Measurements from ENCODE around the gene BPGM. TPM values are rescaled to one million over a fixed set of nuclear protein-coding genes. Genes with fewer than 3 reads are reported as not detected.

BPGM gene
- total RNA-seq, 1 experiment from 2014 or later = 10.0 TPM

DNA sequence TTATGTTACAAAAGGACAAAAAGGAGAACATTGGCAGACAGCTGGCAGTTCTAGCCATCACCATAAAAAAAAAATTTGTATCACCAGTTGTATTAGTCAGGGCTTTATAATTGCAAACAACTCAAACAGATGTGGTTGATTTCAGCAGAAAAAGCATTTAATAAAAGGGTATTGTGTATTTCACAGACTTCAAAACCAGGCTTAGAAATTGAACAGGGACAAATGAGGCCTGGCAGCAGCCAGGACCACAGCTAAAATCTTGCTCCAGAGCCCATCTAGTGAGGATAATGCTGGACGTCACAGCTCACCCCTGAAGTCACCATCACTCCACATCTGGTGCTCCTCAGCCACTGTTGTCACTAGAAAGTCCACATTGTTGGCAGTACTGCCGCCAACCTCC lies 79.9 kb downstream of the BPGM start:
- H3K9me3 ChIP-seq (ENCODE audit: control insufficient read depth in 1 of 2, insufficient read depth in 1 of 2, low read depth in 1 of 2, low read length in 2 of 2) = no peaks in the 10 kb centered on the region
- H3K36me3 ChIP-seq (ENCODE audit: control insufficient read depth in 1 of 2, insufficient read depth in 2 of 2, low read length in 2 of 2) = no peaks in the 10 kb centered on the region
- no peaks in the 10 kb centered on the region for H4K20me1 ChIP-seq (ENCODE audit: insufficient read depth)
- RAD21 ChIA-PET (ENCODE audit: low non-redundant PET in 1 of 2, low total read pairs in 2 of 2, uncharacterized antibody in 2 of 2, unreplicated experiment in 2 of 2) = no interaction called here
- intact Hi-C loops (cut with micrococcal nuclease) = no loop called here
- H3K4me3 ChIP-seq (replicated peaks in 1 of 2; ENCODE audit: low read depth in 1 of 2, low read length in 2 of 2) = no peak overlapping the region
- H3K4me1 ChIP-seq (ENCODE audit: control insufficient read depth in 1 of 2, insufficient read depth in 2 of 2, low read length in 2 of 2) = no peaks in the 10 kb centered on the region
- no peaks in the 10 kb centered on the region for H3K27me3 ChIP-seq (ENCODE audit: insufficient read depth, low read length)
- CTCF ChIA-PET = interaction anchor here (1.8 kb wide), 1 partner anchor 25 kb away, joined by 5 read pairs; no protein-coding TSS in a partner anchor
- no peak overlapping the region for H3K27ac ChIP-seq (ENCODE audit: low read depth, low read length)
- ATAC-seq = no peak
- no peak overlapping the region for H3K9ac ChIP-seq (ENCODE audit: low read length)
- no peak for TF ChIP-seq SIN3A (IDR thresholded peaks at IDR 0.05; ENCODE audit: low read depth)
- no peak for TF ChIP-seq EGR1 (IDR thresholded peaks at IDR 0.05; ENCODE audit: low read depth)
- TF ChIP-seq, protein P1, sequence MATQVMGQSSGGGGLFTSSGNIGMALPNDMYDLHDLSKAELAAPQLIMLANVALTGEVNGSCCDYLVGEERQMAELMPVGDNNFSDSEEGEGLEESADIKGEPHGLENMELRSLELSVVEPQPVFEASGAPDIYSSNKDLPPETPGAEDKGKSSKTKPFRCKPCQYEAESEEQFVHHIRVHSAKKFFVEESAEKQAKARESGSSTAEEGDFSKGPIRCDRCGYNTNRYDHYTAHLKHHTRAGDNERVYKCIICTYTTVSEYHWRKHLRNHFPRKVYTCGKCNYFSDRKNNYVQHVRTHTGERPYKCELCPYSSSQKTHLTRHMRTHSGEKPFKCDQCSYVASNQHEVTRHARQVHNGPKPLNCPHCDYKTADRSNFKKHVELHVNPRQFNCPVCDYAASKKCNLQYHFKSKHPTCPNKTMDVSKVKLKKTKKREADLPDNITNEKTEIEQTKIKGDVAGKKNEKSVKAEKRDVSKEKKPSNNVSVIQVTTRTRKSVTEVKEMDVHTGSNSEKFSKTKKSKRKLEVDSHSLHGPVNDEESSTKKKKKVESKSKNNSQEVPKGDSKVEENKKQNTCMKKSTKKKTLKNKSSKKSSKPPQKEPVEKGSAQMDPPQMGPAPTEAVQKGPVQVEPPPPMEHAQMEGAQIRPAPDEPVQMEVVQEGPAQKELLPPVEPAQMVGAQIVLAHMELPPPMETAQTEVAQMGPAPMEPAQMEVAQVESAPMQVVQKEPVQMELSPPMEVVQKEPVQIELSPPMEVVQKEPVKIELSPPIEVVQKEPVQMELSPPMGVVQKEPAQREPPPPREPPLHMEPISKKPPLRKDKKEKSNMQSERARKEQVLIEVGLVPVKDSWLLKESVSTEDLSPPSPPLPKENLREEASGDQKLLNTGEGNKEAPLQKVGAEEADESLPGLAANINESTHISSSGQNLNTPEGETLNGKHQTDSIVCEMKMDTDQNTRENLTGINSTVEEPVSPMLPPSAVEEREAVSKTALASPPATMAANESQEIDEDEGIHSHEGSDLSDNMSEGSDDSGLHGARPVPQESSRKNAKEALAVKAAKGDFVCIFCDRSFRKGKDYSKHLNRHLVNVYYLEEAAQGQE (IDR thresholded peaks at IDR 0.05; ENCODE audit: low read depth) = no peak
- TF ChIP-seq POLR2A (IDR thresholded peaks at IDR 0.05; ENCODE audit: borderline replicate concordance, extremely low read depth, insufficient read depth, insufficient read length) = no peak
- TF ChIP-seq, protein P2, sequence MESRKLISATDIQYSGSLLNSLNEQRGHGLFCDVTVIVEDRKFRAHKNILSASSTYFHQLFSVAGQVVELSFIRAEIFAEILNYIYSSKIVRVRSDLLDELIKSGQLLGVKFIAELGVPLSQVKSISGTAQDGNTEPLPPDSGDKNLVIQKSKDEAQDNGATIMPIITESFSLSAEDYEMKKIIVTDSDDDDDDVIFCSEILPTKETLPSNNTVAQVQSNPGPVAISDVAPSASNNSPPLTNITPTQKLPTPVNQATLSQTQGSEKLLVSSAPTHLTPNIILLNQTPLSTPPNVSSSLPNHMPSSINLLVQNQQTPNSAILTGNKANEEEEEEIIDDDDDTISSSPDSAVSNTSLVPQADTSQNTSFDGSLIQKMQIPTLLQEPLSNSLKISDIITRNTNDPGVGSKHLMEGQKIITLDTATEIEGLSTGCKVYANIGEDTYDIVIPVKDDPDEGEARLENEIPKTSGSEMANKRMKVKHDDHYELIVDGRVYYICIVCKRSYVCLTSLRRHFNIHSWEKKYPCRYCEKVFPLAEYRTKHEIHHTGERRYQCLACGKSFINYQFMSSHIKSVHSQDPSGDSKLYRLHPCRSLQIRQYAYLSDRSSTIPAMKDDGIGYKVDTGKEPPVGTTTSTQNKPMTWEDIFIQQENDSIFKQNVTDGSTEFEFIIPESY (IDR thresholded peaks at IDR 0.05; ENCODE audit: extremely low read depth, insufficient replicate concordance, low read length) = no peak
- TF ChIP-seq EZH2 (IDR thresholded peaks at IDR 0.05) = no peak
- no peak for TF ChIP-seq POLR2AphosphoS5 (IDR thresholded peaks at IDR 0.05; ENCODE audit: low read depth, low read length)
- no peak for TF ChIP-seq ELF1 (IDR thresholded peaks at IDR 0.05; ENCODE audit: borderline replicate concordance, low read depth)
- TF ChIP-seq EZH2phosphoT487 (IDR thresholded peaks at IDR 0.05; ENCODE audit: borderline replicate concordance) = no peak
- no peak for TF ChIP-seq CEBPB (IDR thresholded peaks at IDR 0.05; ENCODE audit: low read depth)
- TF ChIP-seq CBX3 (IDR thresholded peaks at IDR 0.05; ENCODE audit: low read depth) = no peak
- TF ChIP-seq ZFX (IDR thresholded peaks at IDR 0.05) = no peak
- TF ChIP-seq RAD21 (IDR thresholded peaks at IDR 0.05; ENCODE audit: low read depth) = no peak
- TF ChIP-seq, protein P3, sequence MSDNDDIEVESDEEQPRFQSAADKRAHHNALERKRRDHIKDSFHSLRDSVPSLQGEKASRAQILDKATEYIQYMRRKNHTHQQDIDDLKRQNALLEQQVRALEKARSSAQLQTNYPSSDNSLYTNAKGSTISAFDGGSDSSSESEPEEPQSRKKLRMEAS (IDR thresholded peaks at IDR 0.05) = no peak
- no peak for TF ChIP-seq SRF (IDR thresholded peaks at IDR 0.05; ENCODE audit: low read depth)
- no peak for TF ChIP-seq ZNF274 (IDR thresholded peaks at IDR 0.05; ENCODE audit: low read depth, low read length)
- no peak for TF ChIP-seq YY1 (IDR thresholded peaks at IDR 0.05; ENCODE audit: extremely low read depth, insufficient replicate concordance, low read depth, low read length)
- no peak for TF ChIP-seq JUND (IDR thresholded peaks at IDR 0.05)
- TF ChIP-seq TCF7L2 (IDR thresholded peaks at IDR 0.05; ENCODE audit: borderline replicate concordance, extremely low read depth, insufficient read depth, insufficient read length) = no peak
- H3K9me2 ChIP-seq (ENCODE audit: insufficient read depth) = no peaks in the 10 kb centered on the region
- H2AFZ ChIP-seq (ENCODE audit: low read depth, low read length, poor library complexity, severe bottlenecking) = no peak overlapping the region
- POLR2A ChIA-PET = no interaction called here
- H3K4me2 ChIP-seq (ENCODE audit: low read length) = no peak overlapping the region
- no peak for DNase-seq (ENCODE audit: low read depth, low spot score)
- H3K79me2 ChIP-seq (ENCODE audit: insufficient read depth, low read length) = no peaks in the 10 kb centered on the region
- no TSS peak for BruUV-seq (replicated peaks)

Data from HCT116 (cell line).